HL-60 (cell line): Measurements from ENCODE around the gene KCNC1.

Experiments used
- DNase-seq, 2 experiments: peaks; one replicate each; pipeline ENCODE4 v3.0.0-alpha.2; 2010 to 2020; ENCODE audit warnings: low read depth in 1 of 2, low spot score in 1 of 2
- H3K27ac ChIP-seq: fragments of 250-450 bp; sonication (Bioruptor Pico); replicated peaks from 2 replicates; pipeline ENCODE4 v1.5.1; 2020; ENCODE audit warnings: mild to moderate bottlenecking, moderate library complexity
- H3K27me3 ChIP-seq: fragments of 250-450 bp; sonication (Bioruptor Pico); 2 replicates; pipeline ENCODE4 v1.5.1; 2021; ENCODE audit warnings: mild to moderate bottlenecking, moderate library complexity; ENCODE audit not compliant: insufficient read depth, poor library complexity, severe bottlenecking
- H3K4me3 ChIP-seq: replicated peaks from 2 replicates; pipeline ENCODE4 v1.5.1; 2011; ENCODE audit warnings: mild to moderate bottlenecking, control low read depth, low read length; ENCODE audit not compliant: insufficient read depth
- GABPA ChIP-seq: IDR thresholded peaks from 2 replicates; pipeline ENCODE4 v1.6.1; 2012; ENCODE audit warnings: low read depth
- POLR2AphosphoS5 ChIP-seq: IDR thresholded peaks from 2 replicates; pipeline ENCODE4 v1.6.1; 2012; ENCODE audit warnings: low read depth
- REST ChIP-seq: IDR thresholded peaks from 2 replicates; pipeline ENCODE4 v1.6.1; 2012; ENCODE audit warnings: low read depth; ENCODE audit not compliant: insufficient replicate concordance
- SPI1 ChIP-seq: IDR thresholded peaks from 2 replicates; pipeline ENCODE4 v1.6.1; 2012; ENCODE audit warnings: low read depth, mild to moderate bottlenecking, borderline replicate concordance
- TF ChIP-seq, protein P1 (sequence below): IDR thresholded peaks from one replicate; pipeline ENCODE4 v1.5.1; 2011; ENCODE audit warnings: low read length, control low read depth, inconsistent platforms; ENCODE audit not compliant: insufficient read depth

Gene KCNC1

DNA sequence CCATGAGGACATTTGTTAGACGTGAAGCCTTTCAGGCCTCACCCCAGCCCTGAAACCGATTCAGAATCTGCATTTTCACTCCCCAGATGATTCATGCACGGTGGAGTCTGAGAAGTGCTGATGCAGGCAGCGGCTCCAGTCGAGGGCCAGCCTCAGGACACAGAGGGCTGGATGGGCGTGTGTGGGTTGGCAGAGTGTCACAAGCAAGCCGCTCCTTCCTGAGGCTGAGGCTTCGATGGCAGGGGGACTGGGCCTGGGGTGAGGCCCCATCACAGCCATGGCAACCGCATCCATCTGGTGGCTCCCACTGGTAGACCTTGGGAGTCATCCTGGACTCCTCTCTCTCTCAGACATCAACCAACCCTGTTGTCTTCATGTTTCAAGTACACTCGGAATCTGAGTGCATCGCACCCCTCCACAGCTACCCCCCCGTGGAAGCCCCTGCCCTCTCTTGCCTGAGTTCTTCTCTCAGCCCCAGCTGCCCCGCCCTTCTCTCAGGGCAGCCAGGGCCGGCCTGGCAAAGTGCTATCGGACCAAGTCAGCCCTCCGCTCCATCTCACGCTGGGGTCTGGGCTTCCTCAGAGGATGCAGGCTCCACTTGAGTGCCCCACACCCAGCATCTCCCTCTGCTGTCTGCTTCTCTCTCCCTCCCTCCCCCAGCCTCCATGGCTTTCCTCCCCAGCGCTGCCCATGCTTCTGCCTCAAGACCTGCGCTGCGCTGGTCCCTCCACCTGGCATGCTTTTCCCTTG lies 10.6 kb downstream of the KCNC1 start:
- TF ChIP-seq REST (no peak), SPI1 (no peak), GABPA (no peak), POLR2AphosphoS5 (no peak)
- TF ChIP-seq, protein P1, sequence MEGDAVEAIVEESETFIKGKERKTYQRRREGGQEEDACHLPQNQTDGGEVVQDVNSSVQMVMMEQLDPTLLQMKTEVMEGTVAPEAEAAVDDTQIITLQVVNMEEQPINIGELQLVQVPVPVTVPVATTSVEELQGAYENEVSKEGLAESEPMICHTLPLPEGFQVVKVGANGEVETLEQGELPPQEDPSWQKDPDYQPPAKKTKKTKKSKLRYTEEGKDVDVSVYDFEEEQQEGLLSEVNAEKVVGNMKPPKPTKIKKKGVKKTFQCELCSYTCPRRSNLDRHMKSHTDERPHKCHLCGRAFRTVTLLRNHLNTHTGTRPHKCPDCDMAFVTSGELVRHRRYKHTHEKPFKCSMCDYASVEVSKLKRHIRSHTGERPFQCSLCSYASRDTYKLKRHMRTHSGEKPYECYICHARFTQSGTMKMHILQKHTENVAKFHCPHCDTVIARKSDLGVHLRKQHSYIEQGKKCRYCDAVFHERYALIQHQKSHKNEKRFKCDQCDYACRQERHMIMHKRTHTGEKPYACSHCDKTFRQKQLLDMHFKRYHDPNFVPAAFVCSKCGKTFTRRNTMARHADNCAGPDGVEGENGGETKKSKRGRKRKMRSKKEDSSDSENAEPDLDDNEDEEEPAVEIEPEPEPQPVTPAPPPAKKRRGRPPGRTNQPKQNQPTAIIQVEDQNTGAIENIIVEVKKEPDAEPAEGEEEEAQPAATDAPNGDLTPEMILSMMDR = no peak
- DNase-seq = no peak
- no peak overlapping the region for H3K4me3 ChIP-seq
- H3K27ac ChIP-seq = no peak overlapping the region
- H3K27me3 ChIP-seq = no peaks in the 10 kb centered on the region

- no peak overlapping the region for H3K4me3 ChIP-seq
- H3K27ac ChIP-seq = no peak overlapping the region
- no peaks in the 10 kb centered on the region for H3K27me3 ChIP-seq
- TF ChIP-seq REST (no peak), POLR2AphosphoS5 (no peak), GABPA (no peak), SPI1 (no peak)
- TF ChIP-seq, protein P1 = no peak
- no peak for DNase-seq
Measured at GRCh38 chr11:17746096-17746495, 11.5 kb downstream of the KCNC1 start.

DNA sequence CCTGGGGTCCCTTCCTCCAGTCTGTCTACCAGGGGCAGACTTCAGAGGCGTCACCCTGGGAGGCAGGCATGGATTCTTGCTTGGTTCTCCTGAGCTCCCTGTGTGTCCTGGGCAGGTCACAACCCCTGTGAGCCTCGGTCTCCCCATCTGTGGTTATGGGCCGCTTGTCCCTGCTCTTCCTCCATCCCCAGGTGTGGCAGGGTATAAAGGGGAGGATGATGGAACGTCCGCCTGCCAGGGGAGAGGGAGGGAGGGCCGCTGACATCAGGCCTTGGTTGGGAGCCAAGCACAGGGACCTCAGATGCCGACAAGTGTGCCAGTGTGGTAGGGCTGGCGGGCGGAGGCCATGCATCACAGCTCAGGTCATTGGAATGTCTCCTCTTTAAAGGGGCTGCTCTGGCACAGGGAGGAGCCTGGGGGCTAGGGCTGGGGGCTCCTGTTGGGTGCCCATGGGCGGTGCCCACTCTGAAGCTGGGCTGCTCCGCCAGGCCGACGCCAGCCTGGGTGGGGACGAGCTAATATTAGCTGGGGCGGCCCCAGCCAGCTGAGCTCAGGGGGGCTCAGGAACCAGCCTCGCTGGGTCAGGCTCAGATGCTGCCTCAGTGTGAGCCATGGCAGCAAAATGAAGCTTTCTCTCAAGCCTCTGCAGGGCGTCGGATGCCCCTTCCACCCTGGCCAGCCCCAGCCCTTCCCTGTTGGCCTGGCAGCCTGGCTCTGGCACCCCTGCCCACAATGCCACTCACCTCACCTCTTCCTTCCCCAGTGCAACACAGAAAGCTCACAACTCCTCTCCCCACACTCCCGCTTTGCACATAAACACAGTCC lies 12.8 kb downstream of the KCNC1 start:
- TF ChIP-seq POLR2AphosphoS5 (no peak), GABPA (no peak)
- TF ChIP-seq, protein P1 = no peak
- H3K4me3 ChIP-seq = no peak overlapping the region
- no peaks in the 10 kb centered on the region for H3K27me3 ChIP-seq
- H3K27ac ChIP-seq = no peak overlapping the region
- DNase-seq = no peak
